K562 (cell line): ENCODE data around the gene LAMA3. TPM values are rescaled to one million over a fixed set of nuclear protein-coding genes. Genes with fewer than 3 reads are reported as not detected.

Source experiments
- ATAC-seq: fragments of 200-7000 bp; cut with Tn5 transposase; 3 replicates; pipeline ENCODE4 v1.9.1; 2020; ENCODE audit warnings: moderate library complexity
- BruUV-seq: library from RNA; stranded (reverse); fragments of 400-500 nt; replicated peaks from 2 replicates; lab custom pipeline; 2021; lab: Mats Ljungman, UMichigan
- CTCF ChIA-PET: fragments of 300-600 bp; formaldehyde crosslinking; extraction: SDS; loops from one replicate; lab custom pipeline; 2021; ENCODE audit warnings: low intra/inter-chr PET ratio; lab: Yijun Ruan, JAX
- POLR2A ChIA-PET: fragments of 300-600, 350-650 bp; sonication (Branson Sonifier 250); formaldehyde crosslinking; extraction: SDS; loops from one replicate; lab custom pipeline; 2021; ENCODE audit warnings: antibody characterized with exemption, inconsistent platforms; lab: Yijun Ruan, JAX
- DNase-seq, 4 experiments: peaks; one replicate each; pipeline versions ENCODE4 v3.0.0 to v3.0.0-alpha.2; 2011 to 2018; ENCODE audit warnings: low spot score in 3 of 4, mixed read lengths in 3 of 4; ENCODE audit errors: extremely low read depth in 1 of 4
- FAIRE-seq: peaks from 2 replicates; lab custom pipeline; 2011; peaks lifted over from hg19 to GRCh38; lab: Jason Lieb, UNC
- H2AFZ ChIP-seq: 2 replicates; pipeline ENCODE4 v1.6.0; 2011; ENCODE audit warnings: low read depth, low read length, control low read depth, inconsistent platforms
- H3K27ac ChIP-seq: fragments of 200-600 bp; 3 replicates; pipeline ENCODE4 v1.8.0; 2011; ENCODE audit warnings: low read depth, mild to moderate bottlenecking, control low read depth, inconsistent platforms, low read length, moderate library complexity, mixed read lengths; ENCODE audit errors: extremely low read depth
- H3K27me3 ChIP-seq, 2 experiments: fragments of 300-600 bp in 1 of 2; 2 replicates in 1 of 2; 3 replicates in 1 of 2; pipeline versions ENCODE4 v1.6.0 to v1.8.0; 2011; ENCODE audit warnings: inconsistent platforms in 2 of 2, low read length in 2 of 2, mild to moderate bottlenecking in 1 of 2, mixed read lengths in 1 of 2, moderate library complexity in 1 of 2; ENCODE audit not compliant: control insufficient read depth in 2 of 2, insufficient read depth in 2 of 2
- H3K36me3 ChIP-seq: fragments of 300-600 bp; 3 replicates; pipeline ENCODE4 v1.8.0; 2011; ENCODE audit warnings: mild to moderate bottlenecking, low read length, inconsistent platforms; ENCODE audit not compliant: control insufficient read depth, insufficient read depth
- H3K4me1 ChIP-seq, 2 experiments: fragments of 200-600 bp in 1 of 2; replicated peaks in 1 of 2; 2 replicates in 1 of 2; 3 replicates in 1 of 2; pipeline versions ENCODE4 v1.5.1 to v1.8.0; 2011; ENCODE audit warnings: inconsistent platforms in 2 of 2, low read length in 2 of 2, mild to moderate bottlenecking in 1 of 2, mixed read lengths in 1 of 2, moderate library complexity in 1 of 2; ENCODE audit not compliant: control insufficient read depth in 2 of 2, insufficient read depth in 2 of 2
- H3K4me2 ChIP-seq: 2 replicates; pipeline ENCODE4 v1.6.1; 2011; ENCODE audit warnings: low read length, control low read depth, inconsistent platforms, mixed read lengths; ENCODE audit not compliant: insufficient read depth
- H3K4me3 ChIP-seq: fragments of 200-600 bp; sonication (generic), shearing (Covaris generic); 2 replicates; pipeline ENCODE4 v1.5.1; 2016; ENCODE audit warnings: control low read depth, inconsistent platforms
- H3K79me2 ChIP-seq: fragments of 200-600 bp; 3 replicates; pipeline ENCODE4 v1.8.0; 2011; ENCODE audit warnings: low read length, inconsistent platforms; ENCODE audit not compliant: control insufficient read depth, insufficient read depth
- H3K9ac ChIP-seq, 2 experiments: 2 replicates each; pipeline versions ENCODE4 v1.6.0 to v1.6.1; 2011; ENCODE audit warnings: low read depth in 2 of 2, low read length in 2 of 2, control low read depth in 1 of 2, inconsistent platforms in 1 of 2, mild to moderate bottlenecking in 1 of 2, mixed read lengths in 1 of 2; ENCODE audit not compliant: insufficient read depth in 1 of 2
- H3K9me1 ChIP-seq: one replicate; pipeline ENCODE4 v1.6.0; 2011; ENCODE audit warnings: inconsistent platforms, mild to moderate bottlenecking, low read length, moderate library complexity; ENCODE audit not compliant: control insufficient read depth, insufficient read depth
- H3K9me3 ChIP-seq: replicated peaks from 2 replicates; pipeline ENCODE4 v1.5.1; 2011; ENCODE audit warnings: low read depth, low read length, inconsistent platforms; ENCODE audit not compliant: control insufficient read depth, insufficient read depth
- H4K20me1 ChIP-seq: replicated peaks from 2 replicates; pipeline ENCODE4 v1.6.1; 2011; ENCODE audit warnings: low read length, inconsistent platforms, mixed read lengths; ENCODE audit not compliant: control insufficient read depth, insufficient read depth
- BDP1 ChIP-seq: IDR thresholded peaks from 3 replicates; pipeline ENCODE4 v1.6.1; 2011; ENCODE audit not compliant: insufficient read length, insufficient read depth
- ETV6 ChIP-seq, 3 experiments: fragments of 150-350 bp in 1 of 3; sonication (generic) in 1 of 3; formaldehyde crosslinking in 1 of 3; IDR thresholded peaks; 2 replicates each; pipeline versions ENCODE4 v1.6.1 to v1.8.0; 2014 to 2022; ENCODE audit warnings: borderline replicate concordance in 2 of 3, low read depth in 2 of 3, antibody characterized with exemption in 1 of 3, low read length in 1 of 3, mild to moderate bottlenecking in 1 of 3, missing genetic modification reagents in 1 of 3
- HIVEP1 ChIP-seq: fragments of 250-450 bp; sonication (Bioruptor Pico); IDR thresholded peaks from 2 replicates; pipeline ENCODE4 v1.4.0; 2020; ENCODE audit warnings: mild to moderate bottlenecking
- ILK ChIP-seq: fragments of 450-650 bp; IDR thresholded peaks from 2 replicates; pipeline ENCODE4 v1.6.1; 2016; ENCODE audit warnings: missing genetic modification characterization, low read depth, mild to moderate bottlenecking, missing compliant biosample characterization, moderate library complexity, borderline replicate concordance
- PHF20 ChIP-seq: fragments of 450-650 bp; IDR thresholded peaks from 2 replicates; pipeline ENCODE4 v1.6.1; 2018; ENCODE audit not compliant: partially characterized antibody
- SIX5 ChIP-seq, 2 experiments: IDR thresholded peaks; 2 replicates each; pipeline ENCODE4 v1.6.1; 2011; ENCODE audit warnings: low read length in 2 of 2, borderline replicate concordance in 1 of 2, low read depth in 1 of 2, mild to moderate bottlenecking in 1 of 2, moderate library complexity in 1 of 2; ENCODE audit not compliant: insufficient read depth in 1 of 2
- ZBTB7A ChIP-seq: IDR thresholded peaks from 2 replicates; pipeline ENCODE4 v1.6.1; 2011; ENCODE audit warnings: low read depth, mild to moderate bottlenecking, low read length, moderate library complexity, borderline replicate concordance; ENCODE audit not compliant: control insufficient read depth
- ZNF830 ChIP-seq: fragments of 250-450 bp; sonication (Bioruptor Pico); IDR thresholded peaks from 2 replicates; pipeline ENCODE4 v1.5.0; 2021; ENCODE audit warnings: mild to moderate bottlenecking
- WGBS: fragments of 100-300 bp; shearing (Covaris generic); methylation state at CpG from one replicate; pipeline ENCODE4 v1.1.6; 2016; ENCODE audit warnings: low coverage, mixed read lengths; ENCODE audit not compliant: insufficient coverage; ENCODE audit errors: missing lambda C conversion rate; 5-methylcytosine and 5-hydroxymethylcytosine counted together
- in situ Hi-C: fragments of 300-500 bp; cut with MboI; formaldehyde crosslinking; loops from 4 replicates; pipeline ENCODE4 v1.15.0; 2018; ENCODE audit warnings: inconsistent platforms, mixed read lengths
- intact Hi-C: fragments of 100-400 bp; cut with micrococcal nuclease; formaldehyde crosslinking; loops from 2 replicates; pipeline ENCODE4 v1.14.2; 2022
- polyA plus RNA-seq, 8 experiments: library from polyadenylated mRNA; depleted of rRNA in 4 of 8; stranded (reverse) in 5 of 8; unstranded in 3 of 8; fragments of >200 nt; fragmentation: Nextera tagmentation in 2 of 8; fragmentation: Illumina TruSeq in 1 of 8; extraction: Ambion mirVana in 2 of 8; extraction: Trizol in 1 of 8; gene quantifications; 2 replicates each; pipeline versions ENCODE4 v1.2.1 to v1.2.3, GENCODE V29; 2011 to 2014; ENCODE audit warnings: inconsistent platforms in 1 of 8, missing spikeins in 1 of 8
- total RNA-seq, 7 experiments: library from RNA; depleted of rRNA in 6 of 7; stranded (reverse); fragments of >200 nt in 6 of 7; fragmentation: Illumina TruSeq in 2 of 7; extraction: Trizol in 2 of 7; gene quantifications; 2 replicates each; pipeline versions ENCODE4 v1.2.1 to v1.2.3, GENCODE V29; 2011 to 2021; ENCODE audit warnings: low replicate concordance in 1 of 7
- TF ChIP-seq, protein P1 (sequence below): fragments of 250-450 bp; sonication (Bioruptor Pico); IDR thresholded peaks from 2 replicates; pipeline ENCODE4 v1.5.1; 2021; ENCODE audit warnings: mild to moderate bottlenecking

LAMA3 gene
- total and polyA plus RNA-seq, 9 of the 15 experiments (the other 6 are each of a cell fraction or from before 2014, with no cell fraction given) = 0.07 TPM; not detected in 8

DNA sequence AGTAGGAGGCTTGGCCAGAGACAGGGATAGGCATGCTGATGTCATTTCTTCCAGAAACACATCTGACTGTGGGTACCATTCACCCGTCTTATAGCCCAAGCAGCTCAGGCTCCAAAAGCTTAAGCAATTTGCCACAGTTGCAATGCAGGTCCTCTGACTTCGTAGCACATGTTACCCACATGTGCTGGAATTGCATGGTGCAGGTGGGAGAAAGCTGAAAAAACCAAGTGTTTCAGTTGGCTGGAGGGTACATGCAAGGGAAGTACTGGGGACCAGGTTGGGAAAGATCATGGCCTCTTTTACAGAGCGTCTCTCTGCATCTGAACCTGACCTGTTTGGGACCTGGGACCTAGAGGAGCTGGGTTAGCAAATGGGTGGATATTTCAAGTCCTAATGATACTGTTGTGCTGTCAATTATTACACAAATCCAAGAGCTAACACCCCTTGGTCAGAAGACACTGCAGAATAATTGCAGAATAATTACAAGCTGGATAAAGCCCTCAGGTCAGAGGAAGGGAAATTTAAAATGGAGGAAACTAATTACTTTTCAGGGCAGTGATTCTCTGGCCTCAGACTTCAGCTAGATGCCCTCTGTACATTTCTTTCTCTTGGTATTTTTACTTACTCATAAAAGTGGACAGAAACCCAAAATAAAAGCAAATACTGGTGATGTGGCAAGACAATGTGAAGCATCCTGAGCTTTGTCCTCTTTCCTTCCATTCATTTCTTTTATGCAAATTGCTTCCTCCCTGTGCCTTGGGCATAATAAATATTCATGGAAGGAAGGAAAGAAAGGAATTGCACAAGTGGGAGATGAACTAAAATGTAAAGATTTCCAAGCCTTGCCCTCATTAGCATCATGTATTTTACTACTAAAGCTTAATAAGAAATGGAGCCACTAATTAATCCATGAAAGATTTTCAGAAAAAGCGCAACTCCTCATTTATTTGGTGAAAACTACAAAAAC lies 279.7 kb downstream of the LAMA3 start (continued):
- TF ChIP-seq ILK (tag) (no peak), ZBTB7A (no peak), ETV6 (IDR thresholded peaks at IDR 0.05; ENCODE audit: borderline replicate concordance in 1 of 2, low read depth in 2 of 2, low read length in 1 of 2) (no peak), ETV6 (CRISPR knock-in tag; IDR thresholded peaks at IDR 0.05; ENCODE audit: borderline replicate concordance) (no peak), SIX5 (IDR thresholded peaks at IDR 0.05; ENCODE audit: borderline replicate concordance in 1 of 2, insufficient read depth in 1 of 2, low read depth in 1 of 2, low read length in 2 of 2) (no peak), PHF20 (no peak)

DNA sequence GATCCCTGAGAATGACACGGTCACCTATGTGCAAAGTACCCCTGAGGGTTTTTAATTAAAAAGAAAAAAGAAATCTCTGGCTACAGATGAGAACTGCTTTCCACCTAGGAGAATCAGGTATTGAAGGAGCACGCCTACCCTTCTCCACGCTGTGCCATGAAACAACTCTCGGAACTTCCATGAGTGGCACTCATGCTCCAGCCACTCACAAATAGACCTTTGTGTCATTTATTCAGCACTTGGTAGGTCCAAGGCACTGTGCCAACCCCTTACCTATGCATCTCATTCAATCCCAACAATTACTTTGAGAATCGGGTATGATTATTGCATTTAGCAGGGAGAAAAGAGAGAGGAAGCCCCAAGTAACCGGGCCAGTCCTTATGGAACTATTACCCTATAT lies 280.4 kb downstream of the LAMA3 start:
- in situ Hi-C loops = no loop called here
- POLR2A ChIA-PET = no interaction called here
- TF ChIP-seq HIVEP1 (CRISPR knock-in tag) (no peak), ZNF830 (CRISPR knock-in tag) (no peak), BDP1 (no peak), PHF20 (no peak)
- TF ChIP-seq, protein P1, sequence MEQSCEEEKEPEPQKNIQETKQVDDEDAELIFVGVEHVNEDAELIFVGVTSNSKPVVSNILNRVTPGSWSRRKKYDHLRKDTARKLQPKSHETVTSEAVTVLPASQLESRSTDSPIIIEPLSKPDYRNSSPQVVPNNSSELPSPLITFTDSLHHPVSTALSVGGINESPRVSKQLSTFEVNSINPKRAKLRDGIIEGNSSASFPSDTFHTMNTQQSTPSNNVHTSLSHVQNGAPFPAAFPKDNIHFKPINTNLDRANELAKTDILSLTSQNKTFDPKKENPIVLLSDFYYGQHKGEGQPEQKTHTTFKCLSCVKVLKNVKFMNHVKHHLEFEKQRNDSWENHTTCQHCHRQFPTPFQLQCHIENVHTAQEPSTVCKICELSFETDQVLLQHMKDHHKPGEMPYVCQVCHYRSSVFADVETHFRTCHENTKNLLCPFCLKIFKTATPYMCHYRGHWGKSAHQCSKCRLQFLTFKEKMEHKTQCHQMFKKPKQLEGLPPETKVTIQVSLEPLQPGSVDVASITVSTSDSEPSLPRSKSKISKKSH (CRISPR knock-in tag) = no peak

More for the DNA sequence above, 280.4 kb downstream of the LAMA3 start:
- H3K27me3 ChIP-seq = peaks cover 0 to 7% of the 10 kb centered on the region in 2 experiments; a peak in 1 of 5 replicates
- no peaks in the 10 kb centered on the region for H3K9me3 ChIP-seq
- intact Hi-C loops = loop anchor here (5.0 kb wide), 1 partner anchor 148 kb away; no protein-coding TSS in a partner anchor
- CTCF ChIA-PET = no interaction called here
- H3K36me3 ChIP-seq = no peaks in the 10 kb centered on the region
- no peaks in the 10 kb centered on the region for H3K9me1 ChIP-seq
- no peak overlapping the region for H3K9ac ChIP-seq
- 0% methylated on average over 6 of the region's 6 CpGs for WGBS
- no TSS peak for BruUV-seq
- no peak for DNase-seq
- no peak overlapping the region for H2AFZ ChIP-seq
- H3K27ac ChIP-seq = no peak overlapping the region
- H3K4me1 ChIP-seq = no peaks in the 10 kb centered on the region
- no peak overlapping the region for H3K4me3 ChIP-seq
- H4K20me1 ChIP-seq = no peaks in the 10 kb centered on the region
- no peak overlapping the region for H3K4me2 ChIP-seq
- no peak for ATAC-seq
- FAIRE-seq = no peak
- H3K79me2 ChIP-seq = no peaks in the 10 kb centered on the region
